Activated T-cell treated with anti-CD3 and anti-CD28 coated beads, Interleukin-2, amount 50 U/mL, for 1 hour (primary cell): Measurements from ENCODE around the gene IREB2.
A peak's percentile ranks its signal among the peaks of the same experiment; 100 is the strongest.
"Not testable (repeated sequence)": the region's sequence is repeated elsewhere in the genome, so short reads cannot be mapped to it uniquely, and the experiment has no call there.

ENCODE experiments used
- DNase-seq: peaks from one replicate; pipeline ENCODE4 v3.0.0-alpha.2; 2020

Gene IREB2

GRCh38 chr15:78492872-78493271 is 54.9 kb downstream of the IREB2 start:
- DNase-seq, result no peak

- DNase-seq, result no peak
These were observed 63.8 kb downstream of the IREB2 start for GRCh38 chr15:78501857-78502256.

GRCh38 chr15:78502641-78503040 is 64.6 kb downstream of the IREB2 start:
- no peak for DNase-seq

- peak; percentile 76 for DNase-seq
These were observed 69.2 kb downstream of the IREB2 start, which contains the start of gene HYKK for GRCh38 chr15:78506971-78507830. HYKK (plus strand) TSS chr15:78507577; CDS start chr15:78513089, 5,512 bp downstream.

GRCh38 chr15:78507831-78508160 is 69.8 kb downstream of the IREB2 start:
- no peak for DNase-seq

- DNase-seq, result no peak
These were observed 70.3 kb downstream of the IREB2 start for GRCh38 chr15:78508272-78508671.

GRCh38 chr15:78509726-78510312 is 71.8 kb downstream of the IREB2 start:
- DNase-seq, result no peak

- DNase-seq, result not testable (repeated sequence)
These were observed 82.0 kb downstream of the IREB2 start for GRCh38 chr15:78520035-78520434.

- DNase-seq, result no peak
These were observed 86.2 kb downstream of the IREB2 start for GRCh38 chr15:78524230-78524629.

- DNase-seq, result no peak
These were observed 89.3 kb downstream of the IREB2 start for GRCh38 chr15:78527325-78527724.

GRCh38 chr15:78533331-78533730 is 95.3 kb downstream of the IREB2 start:
- DNase-seq, result no peak

- no peak for DNase-seq
These were observed 98.1 kb downstream of the IREB2 start for GRCh38 chr15:78536134-78536533.

- DNase-seq, result no peak
These were observed 99.4 kb downstream of the IREB2 start for GRCh38 chr15:78537266-78537905.

GRCh38 chr15:78538358-78538757 is 100.3 kb downstream of the IREB2 start:
- DNase-seq, result no peak

GRCh38 chr15:78539464-78540140 is 101.6 kb downstream of the IREB2 start:
- DNase-seq, result not testable (repeated sequence)

- DNase-seq, result peak; percentile 96
These were observed 102.3 kb downstream of the IREB2 start, which contains the start of gene PSMA4 for GRCh38 chr15:78540141-78540870. PSMA4 (plus strand) TSS chr15:78540444; CDS start chr15:78541928, 1,484 bp downstream.

- DNase-seq, result no peak
These were observed 103.1 kb downstream of the IREB2 start for GRCh38 chr15:78540871-78541743.

GRCh38 chr15:78541744-78542034 is 103.7 kb downstream of the IREB2 start:
- no peak for DNase-seq

GRCh38 chr15:78542647-78543046 is 104.6 kb downstream of the IREB2 start:
- DNase-seq, result no peak

GRCh38 chr15:78550194-78550593 is 112.2 kb downstream of the IREB2 start:
- DNase-seq, result no peak

- no peak for DNase-seq
These were observed 112.8 kb downstream of the IREB2 start for GRCh38 chr15:78550815-78551214.
